Glutamatergic neuron (in vitro differentiated cells): ENCODE measurements around the gene STK39. TPM values are rescaled to one million over a fixed set of nuclear protein-coding genes. Genes with fewer than 3 reads are reported as not detected.

Source experiments
- DNase-seq: peaks from one replicate; pipeline ENCODE4 v3.0.0; 2022
- H3K27ac Mint-ChIP-seq: one replicate; pipeline ENCODE4 v1.8.0; 2020; ENCODE audit warnings: mild to moderate bottlenecking, mixed read lengths, inconsistent platforms; ENCODE audit not compliant: unreplicated experiment
- H3K27me3 Mint-ChIP-seq: one replicate; pipeline ENCODE4 v1.8.0; 2020; ENCODE audit warnings: mild to moderate bottlenecking, moderate library complexity, mixed read lengths, inconsistent platforms; ENCODE audit not compliant: unreplicated experiment
- H3K36me3 Mint-ChIP-seq: one replicate; pipeline ENCODE4 v1.8.0; 2020; ENCODE audit warnings: mild to moderate bottlenecking, mixed read lengths, inconsistent platforms; ENCODE audit not compliant: unreplicated experiment
- H3K4me1 Mint-ChIP-seq: one replicate; pipeline ENCODE4 v1.8.0; 2020; ENCODE audit warnings: mild to moderate bottlenecking, low read depth, mixed read lengths, inconsistent platforms; ENCODE audit not compliant: unreplicated experiment
- H3K4me3 Mint-ChIP-seq: one replicate; pipeline ENCODE4 v1.8.0; 2020; ENCODE audit warnings: mild to moderate bottlenecking, mixed read lengths, inconsistent platforms; ENCODE audit not compliant: unreplicated experiment
- H3K9me3 Mint-ChIP-seq: one replicate; pipeline ENCODE4 v1.8.0; 2020; ENCODE audit warnings: mild to moderate bottlenecking, moderate library complexity, mixed read lengths, inconsistent platforms; ENCODE audit not compliant: unreplicated experiment
- CTCF ChIP-seq: fragments of 200-600 bp; sonication (generic); IDR thresholded peaks from one replicate; pipeline ENCODE4 v1.5.0; 2021; ENCODE audit not compliant: partially characterized antibody, unreplicated experiment
- total RNA-seq: library from RNA; stranded (reverse); fragmentation: NEBNext Ultra II Directional; extraction: Animal tissue kit (Norgen Biotek cat#: 25700); gene quantifications from one replicate; pipeline ENCODE4 v1.2.1, GENCODE V29; 2021; ENCODE audit not compliant: unreplicated experiment

The STK39 gene
- total RNA-seq, 1 donor from 2014 or later = 35.9 TPM

- Mint-ChIP-seq H3K9me3 (no peaks in the 10 kb centered on the region), H3K4me1 (no peaks in the 10 kb centered on the region), H3K27ac (no peak overlapping the region), H3K27me3 (no peaks in the 10 kb centered on the region), H3K36me3 (peaks cover 5% of the 10 kb centered on the region), H3K4me3 (no peak overlapping the region)
- DNase-seq = no peak
- TF ChIP-seq CTCF = no peak
Observed at GRCh38 chr2:168230389-168230788, 17.0 kb downstream of the STK39 start.

GRCh38 chr2:168224346-168224745 lies 23.0 kb downstream of the STK39 start:
- Mint-ChIP-seq H3K27me3 (no peaks in the 10 kb centered on the region), H3K36me3 (no peaks in the 10 kb centered on the region), H3K9me3 (no peaks in the 10 kb centered on the region), H3K27ac (no peak overlapping the region), H3K4me1 (no peaks in the 10 kb centered on the region), H3K4me3 (no peak overlapping the region)
- no peak for TF ChIP-seq CTCF
- DNase-seq = no peak

GRCh38 chr2:168222088-168222487 lies 25.3 kb downstream of the STK39 start:
- no peak for TF ChIP-seq CTCF
- H3K27ac Mint-ChIP-seq = no peak overlapping the region
- DNase-seq = no peak
- H3K9me3 Mint-ChIP-seq = no peaks in the 10 kb centered on the region
- H3K36me3 Mint-ChIP-seq = no peaks in the 10 kb centered on the region
- H3K27me3 Mint-ChIP-seq = no peaks in the 10 kb centered on the region
- peaks cover 4% of the 10 kb centered on the region for H3K4me1 Mint-ChIP-seq
- H3K4me3 Mint-ChIP-seq = no peak overlapping the region

- TF ChIP-seq CTCF = no peak
- Mint-ChIP-seq H3K27ac (no peak overlapping the region), H3K36me3 (no peaks in the 10 kb centered on the region), H3K4me3 (no peak overlapping the region), H3K27me3 (no peaks in the 10 kb centered on the region), H3K9me3 (no peaks in the 10 kb centered on the region), H3K4me1 (peaks cover 4% of the 10 kb centered on the region)
- no peak for DNase-seq
Observed at GRCh38 chr2:168220965-168221819, 26.2 kb downstream of the STK39 start.

- Mint-ChIP-seq H3K36me3 (no peaks in the 10 kb centered on the region), H3K4me1 (peaks cover 4% of the 10 kb centered on the region), H3K27ac (no peak overlapping the region), H3K27me3 (no peaks in the 10 kb centered on the region), H3K9me3 (no peaks in the 10 kb centered on the region), H3K4me3 (no peak overlapping the region)
- no peak for DNase-seq
- no peak for TF ChIP-seq CTCF
Observed at GRCh38 chr2:168217920-168218319, 29.5 kb downstream of the STK39 start.
